A204.1 (cell line): ENCODE measurements around the gene MMEL1.

ENCODE experiments used
- FAIRE-seq: peaks from 2 replicates; lab custom pipeline; 2012; peaks lifted over from hg19 to GRCh38; lab: Jason Lieb, UNC

Gene MMEL1

GRCh38 chr1:2540816-2541492 is 91.9 kb downstream of the MMEL1 start:
- no peak for FAIRE-seq
